ENCODE measurements around the gene SLC1A2. TPM values are rescaled to one million over a fixed set of nuclear protein-coding genes. Genes with fewer than 3 reads are reported as not detected.

SLC1A2 gene
- total RNA-seq, 2 experiments from 2014 or later, result not detected

DNA sequence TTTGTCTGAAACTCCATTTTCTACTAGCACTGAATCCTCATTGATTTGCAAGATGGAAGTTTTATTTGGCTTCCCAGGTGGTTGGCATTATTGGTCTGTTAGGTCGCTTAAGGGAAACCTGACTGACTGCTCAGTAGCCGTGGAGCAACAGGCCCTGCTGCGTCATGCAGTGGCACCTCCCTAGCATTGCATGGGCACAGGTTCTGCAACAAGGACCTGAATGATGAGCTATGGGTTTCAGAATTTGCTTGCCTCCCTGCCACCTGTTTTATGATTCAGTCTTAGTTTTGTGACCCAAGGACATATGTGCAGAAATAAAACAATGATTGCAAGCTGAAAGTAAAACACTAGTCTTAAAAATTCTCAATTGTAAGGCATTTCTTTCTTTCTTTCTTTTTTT, 128.5 kb downstream of the SLC1A2 start:
- CTCF ChIA-PET, result interaction anchor here (0.9 to 2.9 kb wide), 4 partner anchors 9 to 28 kb away, joined by 3 to 9 read pairs (median 4); no protein-coding TSS in a partner anchor
- Mint-ChIP-seq H3K4me3 (no peak overlapping the region), H3K27me3 (peaks cover under 1% of the 10 kb centered on the region), H3K27ac (no peak overlapping the region), H3K4me1 (peaks cover 17% of the 10 kb centered on the region), H3K9me3 (peaks cover under 1% of the 10 kb centered on the region), H3K36me3 (ENCODE audit: low read depth) (no peaks in the 10 kb centered on the region)
- POLR2A ChIA-PET, result interaction anchor here (0.6 kb wide), 1 partner anchor 40 kb away, joined by 3 read pairs; no protein-coding TSS in a partner anchor
- no peak for DNase-seq

DNA sequence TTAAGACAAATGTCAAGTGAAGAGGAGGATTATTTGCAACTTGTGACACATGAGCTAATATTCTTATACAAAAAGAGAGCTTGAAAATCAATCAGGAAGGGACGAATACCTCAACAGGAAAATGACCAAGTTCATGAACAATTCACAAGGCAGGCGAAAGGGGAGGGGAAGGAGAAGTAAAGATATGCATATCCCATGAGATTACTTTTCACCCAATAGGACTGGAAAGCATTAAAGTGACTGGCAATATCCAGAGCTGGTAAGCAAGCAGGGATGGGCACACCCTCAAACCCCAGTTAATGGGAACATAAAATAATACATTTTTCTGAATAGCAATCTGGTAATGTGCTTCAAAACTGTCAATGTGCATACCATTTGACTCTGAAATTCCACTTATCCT, 129.5 kb downstream of the SLC1A2 start:
- Mint-ChIP-seq H3K36me3 (ENCODE audit: low read depth) (peaks cover 3% of the 10 kb centered on the region), H3K27ac (no peak overlapping the region), H3K4me1 (peaks cover 17% of the 10 kb centered on the region), H3K4me3 (no peak overlapping the region), H3K27me3 (peaks cover 3% of the 10 kb centered on the region), H3K9me3 (peaks cover 2% of the 10 kb centered on the region)
- ChIA-PET CTCF (no interaction called here), POLR2A (no interaction called here)
- no peak for DNase-seq

DNA sequence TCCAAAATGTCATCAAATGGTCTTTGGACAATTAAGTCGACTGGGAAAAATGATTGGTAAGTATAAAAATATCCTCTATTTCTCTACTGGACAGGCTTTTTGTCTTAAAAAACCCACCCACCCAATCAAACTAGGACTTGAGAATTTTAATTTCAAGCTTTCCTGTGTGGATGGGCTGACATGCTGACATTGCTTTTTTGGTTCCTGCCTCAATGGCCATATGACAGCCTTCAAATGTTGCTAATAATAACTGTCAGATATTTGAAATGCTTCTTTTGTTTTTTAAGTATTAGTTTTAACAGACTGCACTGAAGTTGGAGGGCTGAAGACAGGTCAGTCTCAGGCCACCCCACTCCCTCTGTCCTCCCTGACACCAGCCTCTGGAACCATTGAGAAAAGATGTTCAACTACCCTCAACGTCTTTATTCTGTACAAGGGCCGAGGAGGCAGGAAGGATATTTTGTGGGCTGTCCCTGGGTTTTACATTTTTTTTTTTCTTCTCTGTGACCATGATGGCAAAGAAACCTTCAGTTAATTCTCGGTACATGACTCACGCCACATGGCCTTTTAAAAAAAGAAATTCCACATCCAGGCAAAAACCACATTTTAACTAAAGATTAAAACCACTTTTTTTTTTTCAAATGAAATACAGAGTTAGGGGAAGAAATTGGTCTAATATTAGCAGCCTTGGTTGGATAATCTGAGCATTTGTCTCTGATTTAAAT, 130.4 kb downstream of the SLC1A2 start:
- no peak overlapping the region for H3K4me3 Mint-ChIP-seq
- H3K27ac Mint-ChIP-seq, result no peak overlapping the region
- H3K4me1 Mint-ChIP-seq, result peaks cover 17% of the 10 kb centered on the region
- ChIA-PET CTCF (interaction anchor here (1.0 kb wide), 1 partner anchor 12 kb away, joined by 3 read pairs; no protein-coding TSS in a partner anchor), POLR2A (no interaction called here)
- H3K9me3 Mint-ChIP-seq, result peaks cover 2% of the 10 kb centered on the region
- H3K27me3 Mint-ChIP-seq, result peaks cover 3% of the 10 kb centered on the region
- no peak for DNase-seq
- peaks cover 3% of the 10 kb centered on the region for H3K36me3 Mint-ChIP-seq (ENCODE audit: low read depth)

DNA sequence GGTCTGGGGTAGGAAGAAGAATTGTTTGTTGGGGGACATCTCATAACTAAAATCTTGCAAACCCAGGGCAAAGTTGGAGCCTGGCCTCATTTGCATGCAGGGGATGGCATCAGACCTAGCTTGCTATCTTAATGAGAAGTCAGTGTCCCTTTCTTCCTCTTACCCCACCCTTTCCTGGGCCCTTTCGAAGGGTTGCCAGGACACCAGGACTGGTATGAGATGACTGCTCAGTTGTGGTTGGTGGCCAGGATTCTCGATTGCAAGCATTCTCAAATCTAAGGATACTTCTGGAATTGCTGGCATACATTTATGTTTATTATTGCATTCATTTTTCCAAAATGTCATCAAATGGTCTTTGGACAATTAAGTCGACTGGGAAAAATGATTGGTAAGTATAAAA, 131.0 kb downstream of the SLC1A2 start:
- H3K9me3 Mint-ChIP-seq, result peaks cover 2% of the 10 kb centered on the region
- POLR2A ChIA-PET, result no interaction called here
- H3K27ac Mint-ChIP-seq, result no peak overlapping the region
- H3K4me3 Mint-ChIP-seq, result no peak overlapping the region
- peaks cover 3% of the 10 kb centered on the region for H3K27me3 Mint-ChIP-seq
- CTCF ChIA-PET, result interaction anchor here (0.8 to 1.0 kb wide), 2 partner anchors 12 to 48 kb away, joined by 3 read pairs; no protein-coding TSS in a partner anchor
- peaks cover 3% of the 10 kb centered on the region for H3K36me3 Mint-ChIP-seq (ENCODE audit: low read depth)
- peaks cover 17% of the 10 kb centered on the region for H3K4me1 Mint-ChIP-seq
- DNase-seq, result no peak

DNA sequence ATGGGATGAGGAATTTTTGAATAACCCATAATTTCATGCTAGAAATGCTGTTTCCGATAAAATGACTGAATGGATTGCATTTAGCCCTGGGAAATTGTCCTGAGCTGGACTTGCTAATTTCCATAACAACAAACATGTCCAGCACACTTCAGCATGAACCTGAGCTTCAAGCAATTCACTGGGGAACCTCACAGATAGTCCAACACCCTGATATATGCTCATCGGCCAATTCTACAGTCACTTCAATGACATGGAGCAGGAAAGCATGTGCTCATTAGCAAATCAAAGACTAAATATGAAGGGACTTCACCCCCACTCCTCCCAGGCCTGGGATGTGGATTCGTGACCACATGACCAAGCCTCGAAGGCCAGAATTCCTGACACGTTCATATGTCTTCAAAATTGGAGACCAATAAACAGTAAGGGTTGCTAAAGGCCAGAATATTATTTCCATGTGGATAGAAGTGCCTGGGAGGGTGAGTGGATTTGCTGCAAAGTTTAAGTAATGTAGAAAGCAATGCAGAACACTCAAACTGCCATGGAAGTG, 131.9 kb downstream of the SLC1A2 start:
- ChIA-PET CTCF (interaction anchor here (0.8 kb wide), 1 partner anchor 49 kb away, joined by 3 read pairs; no protein-coding TSS in a partner anchor), POLR2A (no interaction called here)
- Mint-ChIP-seq H3K27me3 (peaks cover 3% of the 10 kb centered on the region), H3K36me3 (ENCODE audit: low read depth) (peaks cover 3% of the 10 kb centered on the region), H3K4me1 (peaks cover 16% of the 10 kb centered on the region), H3K9me3 (peaks cover 2% of the 10 kb centered on the region), H3K27ac (no peak overlapping the region), H3K4me3 (no peak overlapping the region)
- no peak for DNase-seq

DNA sequence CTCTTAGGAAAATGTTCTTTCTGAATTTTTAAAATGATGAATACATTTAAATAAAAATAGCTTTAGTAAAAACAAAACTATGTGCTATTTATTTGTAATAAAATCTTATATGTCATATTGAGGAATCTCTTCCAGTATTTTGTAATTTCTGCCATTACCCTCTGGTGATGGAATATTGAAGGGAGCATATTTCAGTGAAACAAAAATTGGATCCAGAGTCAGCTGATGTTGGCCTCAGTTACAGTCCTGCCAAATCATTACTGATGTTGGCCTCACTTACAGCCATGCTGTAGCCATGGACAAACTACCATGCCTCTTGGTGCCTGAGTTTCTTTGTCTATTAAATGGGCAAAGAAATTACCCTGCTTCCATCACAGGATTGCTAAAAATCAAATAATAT, 133.2 kb downstream of the SLC1A2 start:
- DNase-seq, result no peak
- POLR2A ChIA-PET, result no interaction called here
- peaks cover 3% of the 10 kb centered on the region for H3K36me3 Mint-ChIP-seq (ENCODE audit: low read depth)
- CTCF ChIA-PET, result no interaction called here
- peaks cover 18% of the 10 kb centered on the region for H3K4me1 Mint-ChIP-seq
- H3K27me3 Mint-ChIP-seq, result peaks cover 3% of the 10 kb centered on the region
- H3K27ac Mint-ChIP-seq, result no peak overlapping the region
- peaks cover 2% of the 10 kb centered on the region for H3K9me3 Mint-ChIP-seq
- H3K4me3 Mint-ChIP-seq, result no peak overlapping the region

DNA sequence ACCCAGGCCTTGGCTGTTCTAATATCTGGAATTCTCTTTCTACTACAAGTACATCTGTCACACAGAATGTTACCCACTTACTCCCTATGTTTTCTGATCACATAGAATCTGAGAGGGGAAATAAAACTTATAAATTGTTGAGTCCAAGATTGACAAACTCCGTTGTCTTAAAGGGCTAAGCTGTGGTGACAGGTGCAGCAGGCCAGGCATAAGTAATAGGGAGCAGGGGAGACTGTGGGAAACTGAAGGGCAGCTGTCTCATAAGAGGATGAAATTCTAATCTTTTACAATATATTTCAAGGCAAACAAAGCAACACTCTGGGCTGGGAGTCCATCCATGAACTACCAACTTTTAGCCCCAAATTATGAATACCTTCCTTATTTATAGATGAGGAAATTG, 133.9 kb downstream of the SLC1A2 start:
- H3K36me3 Mint-ChIP-seq (ENCODE audit: low read depth), result peaks cover 3% of the 10 kb centered on the region
- no peak overlapping the region for H3K27ac Mint-ChIP-seq
- CTCF ChIA-PET, result no interaction called here
- peaks cover 3% of the 10 kb centered on the region for H3K27me3 Mint-ChIP-seq
- DNase-seq, result no peak
- peaks cover 18% of the 10 kb centered on the region for H3K4me1 Mint-ChIP-seq
- no peak overlapping the region for H3K4me3 Mint-ChIP-seq
- peaks cover 2% of the 10 kb centered on the region for H3K9me3 Mint-ChIP-seq
- POLR2A ChIA-PET, result no interaction called here

DNA sequence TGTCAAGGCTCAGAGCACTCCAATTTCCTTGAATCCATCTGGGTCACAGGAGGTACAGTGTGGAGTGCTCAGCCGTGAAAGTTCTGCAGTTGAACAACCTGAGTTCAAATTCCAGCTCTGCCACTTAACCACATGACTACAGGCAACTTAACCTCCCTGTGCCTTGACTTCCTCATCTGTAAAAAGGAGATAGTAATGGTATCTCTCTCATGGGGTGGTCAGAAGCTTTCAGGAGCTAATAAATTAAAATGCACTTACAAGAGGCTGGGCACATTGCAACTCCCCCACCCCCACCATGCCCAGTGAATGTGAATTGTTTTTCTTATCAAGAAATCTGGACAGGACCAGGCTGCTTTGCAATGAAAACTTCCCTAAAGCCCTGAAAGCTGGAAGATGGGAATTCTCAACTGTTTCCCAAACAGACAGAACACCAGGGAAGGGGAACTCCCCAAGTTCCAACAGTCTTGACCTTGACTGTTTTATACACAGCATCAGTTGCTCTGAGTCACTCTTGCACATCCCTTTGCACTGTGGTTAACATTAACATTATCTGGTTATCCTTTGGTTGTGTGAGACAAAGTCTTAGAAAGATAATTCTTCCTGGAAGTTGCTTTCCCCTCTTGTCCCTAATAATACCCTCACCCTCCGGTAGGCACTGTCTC, 137.0 kb downstream of the SLC1A2 start:
- H3K9me3 Mint-ChIP-seq, result peaks cover 5% of the 10 kb centered on the region
- DNase-seq, result no peak
- H3K27ac Mint-ChIP-seq, result no peak overlapping the region
- H3K27me3 Mint-ChIP-seq, result peaks cover 3% of the 10 kb centered on the region
- H3K36me3 Mint-ChIP-seq (ENCODE audit: low read depth), result peaks cover 3% of the 10 kb centered on the region
- peaks cover 9% of the 10 kb centered on the region for H3K4me1 Mint-ChIP-seq
- H3K4me3 Mint-ChIP-seq, result no peak overlapping the region
- ChIA-PET POLR2A (no interaction called here), CTCF (interaction anchor here (0.9 to 1.5 kb wide), 6 partner anchors 10 to 354 kb away, joined by 3 to 9 read pairs (median 3); no protein-coding TSS in a partner anchor)

DNA sequence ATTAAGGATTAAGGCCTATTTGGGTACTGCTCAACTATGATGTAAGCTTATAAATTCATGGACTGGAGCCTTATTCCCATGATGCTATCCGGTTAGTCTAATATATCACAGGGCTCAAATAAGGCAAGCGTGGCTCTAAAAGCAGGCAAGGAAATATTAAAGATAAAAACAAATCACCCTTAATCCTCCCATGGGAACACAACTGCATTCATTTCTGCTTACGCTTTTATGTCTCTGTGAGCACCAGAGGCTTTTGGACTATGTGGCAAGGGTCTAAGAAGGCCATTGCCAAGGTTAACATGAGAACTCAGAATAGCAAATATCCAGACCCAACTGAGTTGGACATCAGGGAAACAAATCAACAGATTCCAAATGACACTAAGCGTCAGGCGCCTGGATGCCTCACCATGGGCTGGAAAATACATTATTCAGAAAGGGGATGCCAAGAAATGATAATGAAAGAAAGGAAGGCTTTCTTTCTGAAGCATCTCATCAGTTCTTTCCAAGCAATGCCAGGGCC, 138.1 kb downstream of the SLC1A2 start:
- H3K36me3 Mint-ChIP-seq (ENCODE audit: low read depth), result peaks cover 3% of the 10 kb centered on the region
- H3K4me3 Mint-ChIP-seq, result no peak overlapping the region
- ChIA-PET POLR2A (no interaction called here), CTCF (interaction anchor here (1.1 to 1.7 kb wide), 7 partner anchors 11 to 353 kb away, joined by 3 to 9 read pairs (median 3); no protein-coding TSS in a partner anchor)
- peaks cover 3% of the 10 kb centered on the region for H3K27me3 Mint-ChIP-seq
- DNase-seq, result no peak
- H3K9me3 Mint-ChIP-seq, result peaks cover 7% of the 10 kb centered on the region
- no peak overlapping the region for H3K27ac Mint-ChIP-seq
- peaks cover 11% of the 10 kb centered on the region for H3K4me1 Mint-ChIP-seq

DNA sequence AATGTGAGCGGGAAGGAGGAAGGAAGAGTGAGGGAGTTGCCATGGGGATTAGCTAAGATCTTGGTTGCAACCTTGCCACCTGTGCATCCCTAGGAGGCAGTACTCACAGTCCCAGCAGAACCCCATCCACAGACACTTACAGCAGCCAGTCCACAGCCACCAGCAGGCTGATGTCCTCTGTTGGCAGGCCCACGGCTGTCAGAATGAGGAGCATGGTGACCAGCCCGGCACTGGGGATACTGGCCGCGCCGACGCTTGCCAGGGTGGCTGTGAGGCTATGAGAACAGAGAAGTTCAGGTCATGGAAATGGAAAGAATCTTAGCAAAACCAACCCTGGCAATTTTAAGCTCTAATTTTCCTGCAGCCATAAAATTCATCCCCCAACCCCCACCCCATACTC, 138.6 kb downstream of the SLC1A2 start:
- no peak for DNase-seq
- no peak overlapping the region for H3K27ac Mint-ChIP-seq
- ChIA-PET CTCF (interaction anchor here (1.4 to 1.7 kb wide), 2 partner anchors 14 to 31 kb away, joined by 3 to 5 read pairs; no protein-coding TSS in a partner anchor), POLR2A (no interaction called here)
- peaks cover 6% of the 10 kb centered on the region for H3K9me3 Mint-ChIP-seq
- H3K36me3 Mint-ChIP-seq (ENCODE audit: low read depth), result peaks cover 2% of the 10 kb centered on the region
- peaks cover 16% of the 10 kb centered on the region for H3K4me1 Mint-ChIP-seq
- no peak overlapping the region for H3K4me3 Mint-ChIP-seq
- H3K27me3 Mint-ChIP-seq, result peaks cover under 1% of the 10 kb centered on the region

DNA sequence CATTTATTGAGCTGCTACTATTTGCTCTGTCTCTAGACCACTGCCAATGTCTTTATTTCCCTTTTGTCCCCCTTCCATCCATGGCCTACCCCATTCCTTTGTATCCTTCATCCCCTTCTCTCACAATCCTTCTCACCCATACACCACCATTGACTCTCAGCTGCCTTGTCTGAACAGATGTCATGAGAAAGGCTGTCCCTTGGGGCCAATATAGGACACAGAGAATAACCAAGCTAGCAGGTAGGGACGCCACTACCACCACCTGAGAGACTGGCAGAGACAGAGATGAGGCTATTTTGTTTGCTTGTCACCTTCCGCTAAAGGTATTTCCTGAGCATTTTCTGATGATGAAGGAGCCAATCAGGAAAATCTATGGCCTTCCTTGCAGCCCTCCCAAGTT, 141.5 kb downstream of the SLC1A2 start:
- peaks cover 2% of the 10 kb centered on the region for H3K27me3 Mint-ChIP-seq
- H3K27ac Mint-ChIP-seq, result no peak overlapping the region
- DNase-seq, result no peak
- ChIA-PET POLR2A (no interaction called here), CTCF (interaction anchor here (1.0 kb wide), 1 partner anchor 20 kb away, joined by 3 read pairs; no protein-coding TSS in a partner anchor)
- H3K9me3 Mint-ChIP-seq, result peaks cover 5% of the 10 kb centered on the region
- H3K36me3 Mint-ChIP-seq (ENCODE audit: low read depth), result no peaks in the 10 kb centered on the region
- H3K4me1 Mint-ChIP-seq, result peaks cover 30% of the 10 kb centered on the region
- H3K4me3 Mint-ChIP-seq, result no peak overlapping the region

DNA sequence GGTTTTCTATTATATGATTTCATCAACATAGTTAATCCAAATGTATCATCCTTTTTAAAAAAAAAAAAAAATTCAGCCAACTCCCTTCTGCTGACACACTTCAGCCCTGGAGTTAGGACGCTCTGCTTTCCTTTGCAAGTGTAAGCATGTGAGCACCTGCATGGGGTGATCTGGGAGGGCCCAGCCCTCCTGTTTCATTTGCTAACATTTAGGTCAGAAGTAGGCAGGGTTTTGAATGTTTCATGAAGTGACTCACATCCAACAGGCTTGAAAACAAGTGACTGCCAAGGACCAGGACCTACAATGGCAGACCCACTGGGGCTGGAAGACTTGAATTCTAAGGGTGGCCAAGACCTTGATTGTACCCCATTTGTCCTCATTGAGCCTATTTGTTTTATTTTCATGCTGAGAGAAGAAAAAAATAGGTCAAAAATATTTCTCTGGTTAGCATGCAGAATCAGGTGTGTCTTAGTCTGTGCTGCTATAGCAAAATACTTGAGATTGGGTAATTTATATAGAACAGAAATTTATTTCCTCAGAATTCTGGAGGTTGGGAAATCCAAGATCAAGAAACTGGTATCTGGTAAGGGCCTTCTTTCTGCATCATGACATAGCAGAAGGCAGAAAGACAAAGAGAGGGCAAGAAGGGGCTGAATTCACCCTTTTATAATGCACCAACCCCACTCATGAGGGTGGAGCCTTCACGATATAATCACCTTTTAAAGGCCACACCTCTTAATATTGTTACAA, 142.8 kb downstream of the SLC1A2 start:
- no peak for DNase-seq
- Mint-ChIP-seq H3K4me1 (peaks cover 34% of the 10 kb centered on the region), H3K36me3 (ENCODE audit: low read depth) (peaks cover 4% of the 10 kb centered on the region), H3K27me3 (peaks cover 2% of the 10 kb centered on the region), H3K9me3 (peaks cover 9% of the 10 kb centered on the region), H3K4me3 (no peak overlapping the region), H3K27ac (no peak overlapping the region)
- POLR2A ChIA-PET, result no interaction called here
- CTCF ChIA-PET, result interaction anchor here (0.6 to 1.2 kb wide), 3 partner anchors 20 to 69 kb away, joined by 3 to 4 read pairs (median 3); no protein-coding TSS in a partner anchor
